Measurements from ENCODE around the gene ACO2. TPM values are rescaled to one million over a fixed set of nuclear protein-coding genes. Genes with fewer than 3 reads are reported as not detected.
A peak's percentile ranks its signal among the peaks of the same experiment; 100 is the strongest.

ACO2 gene
- total RNA-seq, 1 donor from 2014 or later: 62.4 TPM

DNA sequence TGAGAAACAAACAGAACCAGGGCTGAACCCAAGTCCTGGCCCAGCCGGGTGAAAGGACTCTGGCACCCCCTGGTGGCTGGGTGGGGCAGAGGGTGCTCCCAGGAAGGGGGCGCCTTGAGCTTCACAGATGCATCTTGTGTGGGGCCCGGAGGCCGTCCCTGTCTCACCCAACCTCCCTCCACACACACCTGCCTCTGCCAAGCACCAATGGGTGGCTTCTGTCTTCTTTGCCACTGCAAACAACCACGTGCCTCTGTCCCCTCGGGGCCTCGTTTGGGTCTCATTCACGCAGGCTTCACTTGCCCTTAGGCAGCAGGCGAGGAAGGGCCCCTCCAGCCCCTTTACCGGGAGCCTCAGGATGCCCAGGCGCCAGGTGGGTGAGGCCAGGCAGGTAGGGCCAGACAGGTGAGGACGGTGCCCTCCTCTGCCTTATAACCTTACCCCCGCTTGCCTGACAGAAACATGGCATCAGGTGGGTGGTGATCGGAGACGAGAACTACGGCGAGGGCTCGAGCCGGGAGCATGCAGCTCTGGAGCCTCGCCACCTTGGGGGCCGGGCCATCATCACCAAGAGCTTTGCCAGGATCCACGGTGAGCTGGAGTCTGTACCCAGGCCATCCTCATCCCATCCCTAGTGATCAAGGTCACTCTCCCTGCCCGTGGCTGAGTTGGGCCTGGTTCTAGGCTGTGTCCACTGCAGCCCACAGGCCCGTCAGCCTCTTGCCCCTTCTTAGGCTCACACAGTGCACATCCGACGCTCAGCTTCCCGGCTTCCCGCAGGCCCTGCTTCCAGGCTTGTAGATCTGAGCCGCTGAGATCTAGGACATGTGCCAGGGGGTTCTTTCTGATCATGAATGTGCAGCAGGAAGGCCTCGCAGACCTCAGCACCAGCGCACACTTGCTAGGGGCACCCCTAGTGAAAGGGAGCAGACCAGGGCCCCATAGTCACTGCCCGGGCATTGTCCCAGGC is 58.2 kb downstream of the ACO2 start:
- Mint-ChIP-seq H3K4me1 (ENCODE audit: low read depth) (peaks cover 14% of the 10 kb centered on the region), H3K4me3 (ENCODE audit: unreplicated experiment) (no peak overlapping the region), H3K9me3 (ENCODE audit: low read depth) (no peaks in the 10 kb centered on the region), H3K27ac (ENCODE audit: unreplicated experiment) (peak overlapping the region; percentile 49), H3K27me3 (ENCODE audit: low read depth) (no peaks in the 10 kb centered on the region), H3K36me3 (ENCODE audit: low read depth) (peaks cover 9% of the 10 kb centered on the region)
- TF ChIP-seq, protein P1, sequence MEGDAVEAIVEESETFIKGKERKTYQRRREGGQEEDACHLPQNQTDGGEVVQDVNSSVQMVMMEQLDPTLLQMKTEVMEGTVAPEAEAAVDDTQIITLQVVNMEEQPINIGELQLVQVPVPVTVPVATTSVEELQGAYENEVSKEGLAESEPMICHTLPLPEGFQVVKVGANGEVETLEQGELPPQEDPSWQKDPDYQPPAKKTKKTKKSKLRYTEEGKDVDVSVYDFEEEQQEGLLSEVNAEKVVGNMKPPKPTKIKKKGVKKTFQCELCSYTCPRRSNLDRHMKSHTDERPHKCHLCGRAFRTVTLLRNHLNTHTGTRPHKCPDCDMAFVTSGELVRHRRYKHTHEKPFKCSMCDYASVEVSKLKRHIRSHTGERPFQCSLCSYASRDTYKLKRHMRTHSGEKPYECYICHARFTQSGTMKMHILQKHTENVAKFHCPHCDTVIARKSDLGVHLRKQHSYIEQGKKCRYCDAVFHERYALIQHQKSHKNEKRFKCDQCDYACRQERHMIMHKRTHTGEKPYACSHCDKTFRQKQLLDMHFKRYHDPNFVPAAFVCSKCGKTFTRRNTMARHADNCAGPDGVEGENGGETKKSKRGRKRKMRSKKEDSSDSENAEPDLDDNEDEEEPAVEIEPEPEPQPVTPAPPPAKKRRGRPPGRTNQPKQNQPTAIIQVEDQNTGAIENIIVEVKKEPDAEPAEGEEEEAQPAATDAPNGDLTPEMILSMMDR (IDR thresholded peaks at IDR 0.05): peak; percentile 88
- no peak for DNase-seq (ENCODE audit: low spot score)

GRCh38 chr22:41528132-41528766 is 59.3 kb downstream of the ACO2 start:
- TF ChIP-seq, protein P1 (IDR thresholded peaks at IDR 0.05): no peak
- Mint-ChIP-seq H3K4me3 (ENCODE audit: unreplicated experiment) (no peak overlapping the region), H3K9me3 (ENCODE audit: low read depth) (no peaks in the 10 kb centered on the region), H3K36me3 (ENCODE audit: low read depth) (peaks cover 9% of the 10 kb centered on the region), H3K27me3 (ENCODE audit: low read depth) (no peaks in the 10 kb centered on the region), H3K4me1 (ENCODE audit: low read depth) (peaks cover 11% of the 10 kb centered on the region), H3K27ac (ENCODE audit: unreplicated experiment) (no peak overlapping the region)
- DNase-seq (ENCODE audit: low spot score): no peak

GRCh38 chr22:41528938-41529561 is 60.1 kb downstream of the ACO2 start:
- peak overlapping the region; percentile 7 for H3K27ac Mint-ChIP-seq (ENCODE audit: unreplicated experiment)
- no peak overlapping the region for H3K4me3 Mint-ChIP-seq (ENCODE audit: unreplicated experiment)
- no peaks in the 10 kb centered on the region for H3K27me3 Mint-ChIP-seq (ENCODE audit: low read depth)
- no peak for DNase-seq (ENCODE audit: low spot score)
- peaks cover 9% of the 10 kb centered on the region for H3K36me3 Mint-ChIP-seq (ENCODE audit: low read depth)
- peaks cover 5% of the 10 kb centered on the region for H3K4me1 Mint-ChIP-seq (ENCODE audit: low read depth)
- TF ChIP-seq, protein P1 (IDR thresholded peaks at IDR 0.05): no peak
- H3K9me3 Mint-ChIP-seq (ENCODE audit: low read depth): no peaks in the 10 kb centered on the region

DNA sequence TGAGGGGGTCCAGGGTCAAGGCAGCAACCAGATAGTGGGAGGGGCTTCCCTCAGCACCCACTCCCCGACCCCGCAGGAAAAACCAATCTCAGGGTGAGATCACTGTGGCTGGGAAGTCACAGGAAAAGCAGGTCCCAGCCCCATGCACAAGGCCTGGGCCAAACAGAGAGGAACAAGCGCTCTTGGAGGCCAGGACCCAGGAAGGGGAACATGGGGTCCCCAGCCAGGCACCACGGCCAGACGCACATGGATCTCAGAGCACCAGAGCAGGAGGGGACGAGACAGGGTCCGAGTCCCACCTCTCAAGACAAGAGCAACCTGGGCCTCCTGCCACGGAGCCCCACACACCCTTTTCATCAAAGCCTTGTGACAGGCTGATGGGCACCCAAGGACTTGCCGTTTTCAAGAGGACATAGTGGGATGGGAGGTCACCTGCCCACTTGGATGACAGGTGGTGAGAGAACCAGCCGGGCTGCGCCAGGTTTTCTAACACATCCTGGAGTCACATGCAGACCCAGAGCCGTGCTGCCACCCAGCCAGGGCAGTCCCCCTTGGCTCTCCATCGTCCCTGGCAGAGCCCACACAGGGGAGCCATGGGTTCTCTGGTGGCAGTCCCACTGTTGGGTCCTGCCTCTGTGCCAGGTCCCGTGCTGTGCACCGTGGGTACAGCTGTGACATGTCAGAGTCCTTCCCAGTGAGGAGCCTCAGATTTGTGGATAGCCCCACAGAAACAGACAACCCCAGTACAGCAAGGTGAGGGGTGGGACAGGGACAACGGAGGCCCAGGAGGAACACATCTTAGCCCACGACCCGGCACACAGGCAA is 62.2 kb downstream of the ACO2 start:
- H3K4me1 Mint-ChIP-seq (ENCODE audit: low read depth): no peaks in the 10 kb centered on the region

More for the DNA sequence above, 62.2 kb downstream of the ACO2 start:
- no peaks in the 10 kb centered on the region for H3K9me3 Mint-ChIP-seq (ENCODE audit: low read depth)
- H3K36me3 Mint-ChIP-seq (ENCODE audit: low read depth): peaks cover 7% of the 10 kb centered on the region
- no peak overlapping the region for H3K4me3 Mint-ChIP-seq (ENCODE audit: unreplicated experiment)
- TF ChIP-seq, protein P1 (IDR thresholded peaks at IDR 0.05): no peak
- no peak for DNase-seq (ENCODE audit: low spot score)
- peak overlapping the region; percentile 51 for H3K27ac Mint-ChIP-seq (ENCODE audit: unreplicated experiment)
- H3K27me3 Mint-ChIP-seq (ENCODE audit: low read depth): no peaks in the 10 kb centered on the region

Data from chondrocyte (in vitro differentiated cells).